Measurements from ENCODE around the gene DIPK1B. TPM values are rescaled to one million over a fixed set of nuclear protein-coding genes. Genes with fewer than 3 reads are reported as not detected.

DIPK1B gene
- polyA plus RNA-seq, 3 donors: 6.0 to 12.8 (median 8.7) TPM

DNA sequence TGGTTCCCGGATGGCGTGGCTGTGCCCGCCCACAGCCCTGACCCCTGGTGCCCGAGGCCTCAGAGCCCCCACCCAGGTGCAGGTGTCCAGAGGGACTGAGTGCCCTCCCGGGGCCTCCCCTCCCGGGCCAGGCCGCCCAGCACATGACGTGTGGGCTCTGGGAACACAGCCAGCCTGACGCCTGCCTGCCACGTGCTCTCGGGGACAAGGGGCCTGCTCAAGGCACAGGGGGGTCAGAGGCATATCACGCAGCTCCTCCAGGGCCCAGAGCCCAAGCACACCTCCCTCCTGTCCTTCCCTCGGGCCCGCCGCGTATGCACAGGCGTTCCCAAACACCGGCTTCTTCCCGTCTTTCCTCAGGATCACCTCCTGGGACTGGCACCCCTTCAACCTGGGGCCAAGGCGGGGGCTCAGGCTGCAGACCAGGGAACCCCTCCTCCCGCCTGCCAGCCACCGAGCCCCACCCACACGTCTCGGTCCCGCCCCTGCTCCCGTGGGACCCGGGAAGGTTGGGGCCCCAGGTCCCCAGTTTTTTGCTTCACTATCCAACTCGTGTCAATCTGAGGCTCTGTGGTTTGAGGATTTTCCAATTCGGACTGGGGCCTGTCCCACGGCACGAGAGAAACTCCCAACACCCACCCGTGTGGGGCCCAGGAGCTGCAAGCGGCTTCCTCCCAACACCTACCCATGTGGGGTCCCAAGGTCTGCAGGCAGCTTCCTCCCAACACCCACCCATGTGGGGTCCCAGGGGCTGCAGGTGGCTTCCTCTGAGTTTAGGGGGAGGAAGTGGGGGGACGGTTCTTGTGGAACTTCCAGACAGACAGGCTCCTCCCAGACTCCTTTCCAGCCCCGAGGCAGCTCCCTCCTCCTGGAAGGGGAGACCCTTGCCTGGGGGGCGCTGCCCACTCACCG lies 28.9 kb downstream of the DIPK1B start:
- no peak overlapping the region for H3K27ac ChIP-seq (ENCODE audit: low read depth, low read length)
- WGBS, 3 donors: 23 to 33% (median 23%) methylated on average over 31 to 37 of the region's 37 CpGs

DNA sequence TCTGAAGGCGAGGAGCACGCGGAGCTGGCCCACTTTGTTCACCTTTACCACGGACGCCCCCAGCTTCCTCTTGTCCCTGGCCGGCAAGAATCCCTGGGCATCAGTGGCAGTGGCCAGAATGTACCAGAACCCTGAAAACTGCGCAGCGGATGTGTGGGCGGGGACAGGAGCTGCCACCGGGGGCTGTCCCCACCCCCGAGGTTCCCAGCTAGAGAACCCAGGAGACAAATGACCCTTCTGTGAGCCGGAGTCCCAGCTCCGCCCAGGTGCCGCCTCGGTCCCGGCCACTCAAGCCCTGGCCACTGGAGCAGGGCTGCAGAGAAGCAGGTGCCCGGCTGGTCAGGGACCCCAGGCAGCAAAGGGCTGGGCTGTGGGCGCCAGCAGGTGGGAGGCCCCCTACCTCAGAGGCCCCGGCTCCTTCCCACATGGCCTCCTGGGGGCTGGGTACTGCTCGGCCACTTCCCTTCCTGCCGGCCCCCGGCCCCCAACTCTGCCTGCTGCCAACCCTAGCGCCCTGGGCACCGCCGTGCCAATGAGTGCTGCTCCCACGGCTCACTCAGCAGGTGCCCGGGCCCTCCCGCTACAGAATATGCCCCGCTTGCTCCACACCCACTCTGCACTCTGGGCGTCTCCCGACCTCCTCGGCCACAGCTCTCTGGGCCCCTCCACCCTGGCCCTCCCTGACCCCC lies 29.7 kb downstream of the DIPK1B start:
- WGBS, 3 donors: 15 to 19% (median 16%) methylated on average over 27 to 32 of the region's 32 CpGs
- H3K27ac ChIP-seq (ENCODE audit: low read depth, low read length): no peak overlapping the region

DNA sequence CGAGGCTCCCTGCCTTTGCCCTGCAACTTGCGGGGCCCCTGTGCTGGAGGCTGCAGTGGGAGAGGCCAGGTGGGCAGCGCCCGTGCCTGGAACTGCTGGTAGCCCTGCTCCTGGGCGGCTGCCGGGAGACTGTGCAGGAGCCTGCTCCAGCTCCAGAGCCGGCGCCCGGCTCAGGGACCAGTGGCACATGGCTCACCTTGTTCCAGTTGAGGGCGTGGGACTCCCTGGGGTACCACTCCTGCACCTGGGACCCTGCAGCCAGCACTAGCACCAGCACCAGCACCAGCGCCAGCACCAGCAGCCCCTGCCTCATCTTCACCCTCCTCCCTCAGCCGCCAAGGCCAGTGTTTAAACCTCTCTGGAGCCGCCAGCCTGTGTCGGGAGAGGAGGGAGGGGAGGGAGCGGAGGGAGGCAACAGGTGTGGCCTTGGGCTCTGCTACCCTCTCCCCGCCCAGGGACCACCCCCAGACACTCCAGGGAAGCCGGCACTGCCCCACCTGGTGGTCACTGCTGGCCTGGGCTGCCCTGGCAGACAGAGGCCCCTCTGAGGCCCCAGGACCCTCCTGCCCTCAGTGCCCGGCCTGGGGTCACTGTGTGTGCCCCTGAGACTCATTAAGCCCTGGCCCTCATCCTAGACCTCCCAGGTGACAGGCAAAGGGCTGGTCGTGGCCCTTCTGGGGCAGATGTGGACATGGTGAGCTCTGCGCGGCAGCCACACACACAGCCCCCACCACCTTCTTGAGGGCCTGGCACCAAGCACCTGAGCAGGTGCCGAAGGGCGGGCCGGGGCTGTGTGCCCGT lies 30.4 kb downstream of the DIPK1B start, which contains the start of gene LCN10:
Gene LCN10, minus strand, starts transcription at position 350 of the 801 bp plus-strand sequence. Its CDS starts 37 bp downstream, at position 313.
- WGBS, 3 donors: 22 to 63% (median 52%) methylated on average over 25 of the region's 25 CpGs
- H3K27ac ChIP-seq (ENCODE audit: low read depth, low read length): no peak within 1 kb of the TSS

DNA sequence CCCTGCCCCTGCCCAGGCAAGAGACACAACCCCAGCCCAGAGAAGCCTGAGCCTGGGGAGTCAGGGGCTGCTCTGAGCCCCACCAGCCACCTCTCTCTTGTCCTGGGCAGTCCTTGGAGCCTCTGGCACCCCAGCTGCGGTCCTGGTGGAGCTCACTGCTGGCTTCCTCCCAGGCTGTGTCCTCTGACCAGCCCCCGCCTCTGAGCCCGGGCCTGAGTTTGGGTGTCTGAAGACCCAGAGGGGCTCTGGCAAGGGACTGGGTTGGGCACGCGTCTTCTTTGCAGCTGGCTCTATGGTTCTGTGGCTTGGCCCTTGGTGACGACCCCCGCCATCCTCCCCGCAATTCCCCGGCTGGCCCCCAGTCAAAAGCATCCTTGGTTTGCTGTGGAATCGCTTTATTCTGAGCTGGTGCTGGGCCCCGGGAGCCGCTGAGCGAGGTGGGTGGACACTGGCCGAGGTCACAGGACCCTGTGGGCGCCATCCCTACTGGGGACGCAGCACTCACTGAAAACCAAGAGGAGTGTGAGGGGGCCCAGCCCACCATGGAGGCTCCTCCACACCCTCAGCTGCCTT lies 31.4 kb downstream of the DIPK1B start:
- 87 to 96% (median 87%) methylated on average over 16 of the region's 16 CpGs for WGBS, 3 donors
- no peak overlapping the region for H3K27ac ChIP-seq (ENCODE audit: low read depth, low read length)

DNA sequence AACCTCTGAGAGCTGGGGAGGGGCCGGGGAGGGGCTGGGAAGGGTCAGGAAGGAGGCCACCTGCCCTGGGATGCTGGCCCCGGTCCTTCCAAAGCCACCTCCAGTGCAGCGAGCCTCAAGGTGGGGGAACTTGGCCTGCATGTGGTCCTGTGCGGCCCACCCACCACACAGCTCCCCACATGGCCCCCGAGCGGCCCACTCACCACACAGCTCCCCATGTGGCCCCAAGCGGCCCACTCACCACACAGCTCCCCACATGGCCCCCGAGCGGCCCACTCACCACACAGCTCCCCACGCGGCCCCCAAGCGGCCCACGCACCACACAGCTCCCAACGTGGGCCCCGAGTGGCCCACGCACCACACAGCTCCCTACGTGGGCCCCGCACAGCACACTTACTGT lies 32.4 kb downstream of the DIPK1B start:
- WGBS, 3 donors: 85 to 93% (median 86%) methylated on average over 15 to 18 of the region's 18 CpGs

DNA sequence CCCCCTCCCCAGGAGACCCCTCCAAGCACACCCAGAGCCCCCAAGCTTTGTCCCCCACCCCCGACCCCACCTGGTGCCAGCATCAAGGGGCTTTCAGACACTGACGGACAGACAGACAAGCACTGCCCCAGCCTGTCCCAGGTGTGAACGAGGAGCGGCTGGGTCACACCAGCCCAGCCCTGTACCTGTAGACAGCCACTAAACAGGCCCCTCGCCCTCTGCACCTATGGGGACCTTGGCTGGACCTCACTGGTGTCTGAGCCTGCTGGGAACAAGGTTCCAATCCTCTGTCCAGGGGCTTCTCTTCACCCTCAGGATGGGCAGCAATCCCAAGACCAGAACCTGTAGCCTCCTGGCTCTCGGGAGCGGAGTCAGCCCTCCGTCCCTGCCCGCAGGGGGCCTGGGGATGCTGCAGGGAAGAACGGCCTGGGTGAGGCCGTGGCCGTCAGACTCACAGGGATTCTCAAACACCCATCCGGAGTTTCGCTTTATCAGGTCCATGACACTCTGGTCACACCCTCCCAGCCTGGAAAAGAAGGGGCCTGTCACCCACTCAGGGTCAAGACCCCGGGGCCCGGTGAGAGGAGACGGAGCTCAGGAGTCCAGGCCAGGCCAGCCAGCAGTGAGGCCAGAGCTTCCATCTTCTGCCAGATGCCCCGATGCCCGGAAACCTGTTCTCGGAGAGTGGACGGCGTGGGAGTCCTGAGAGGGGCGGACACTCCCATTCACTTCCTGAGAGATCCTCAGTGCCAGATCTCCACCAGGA lies 33.2 kb downstream of the DIPK1B start:
- WGBS, 3 donors: 72 to 87% (median 80%) methylated on average over 22 to 23 of the region's 23 CpGs
- no peak overlapping the region for H3K27ac ChIP-seq (ENCODE audit: low read depth, low read length)

More for the DNA sequence above, 32.4 kb downstream of the DIPK1B start:
- H3K27ac ChIP-seq (ENCODE audit: low read depth, low read length): no peak overlapping the region

DNA sequence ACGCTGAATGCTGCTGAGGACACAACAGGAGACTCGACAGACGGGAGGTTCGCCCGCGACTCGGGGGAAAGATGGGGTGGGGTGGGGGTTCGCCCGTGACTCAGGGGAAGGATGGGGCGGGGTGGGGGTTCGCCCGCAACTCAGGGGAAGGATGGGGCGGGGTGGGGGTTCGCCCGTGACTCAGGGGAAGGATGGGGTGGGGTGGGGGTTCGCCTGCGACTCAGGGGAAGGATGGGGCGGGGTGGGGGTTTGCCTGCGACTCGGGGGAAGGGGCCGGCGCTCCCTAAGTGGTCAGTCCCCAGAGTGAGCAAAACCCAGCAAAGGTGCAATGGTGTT lies 33.8 kb downstream of the DIPK1B start:
- 47 to 84% (median 52%) methylated on average over 16 to 22 of the region's 22 CpGs for WGBS, 3 donors
- no peak overlapping the region for H3K27ac ChIP-seq (ENCODE audit: low read depth, low read length)

DNA sequence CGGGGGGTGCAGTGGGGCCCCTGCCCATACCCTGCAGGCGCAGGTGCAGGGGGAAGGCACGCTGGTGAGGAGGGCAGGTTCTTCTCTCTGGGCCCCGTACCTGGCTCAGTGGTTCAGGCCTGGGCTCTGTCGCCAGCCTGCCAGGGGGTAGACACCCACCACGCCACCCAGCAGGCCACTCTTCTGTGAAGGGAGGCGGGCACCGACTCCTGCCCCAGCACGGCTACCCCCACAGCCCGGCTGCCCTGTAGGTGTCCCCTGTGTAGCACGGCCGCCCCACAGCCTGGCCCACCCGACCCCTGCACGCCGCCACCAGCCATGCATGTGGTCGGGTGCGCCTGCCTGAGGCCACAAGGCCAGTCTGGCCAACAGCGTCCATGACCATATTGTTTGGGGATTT lies 34.2 kb downstream of the DIPK1B start:
- 90 to 94% (median 93%) methylated on average over 18 of the region's 18 CpGs for WGBS, 3 donors
- H3K27ac ChIP-seq (ENCODE audit: low read depth, low read length): no peak overlapping the region

DNA sequence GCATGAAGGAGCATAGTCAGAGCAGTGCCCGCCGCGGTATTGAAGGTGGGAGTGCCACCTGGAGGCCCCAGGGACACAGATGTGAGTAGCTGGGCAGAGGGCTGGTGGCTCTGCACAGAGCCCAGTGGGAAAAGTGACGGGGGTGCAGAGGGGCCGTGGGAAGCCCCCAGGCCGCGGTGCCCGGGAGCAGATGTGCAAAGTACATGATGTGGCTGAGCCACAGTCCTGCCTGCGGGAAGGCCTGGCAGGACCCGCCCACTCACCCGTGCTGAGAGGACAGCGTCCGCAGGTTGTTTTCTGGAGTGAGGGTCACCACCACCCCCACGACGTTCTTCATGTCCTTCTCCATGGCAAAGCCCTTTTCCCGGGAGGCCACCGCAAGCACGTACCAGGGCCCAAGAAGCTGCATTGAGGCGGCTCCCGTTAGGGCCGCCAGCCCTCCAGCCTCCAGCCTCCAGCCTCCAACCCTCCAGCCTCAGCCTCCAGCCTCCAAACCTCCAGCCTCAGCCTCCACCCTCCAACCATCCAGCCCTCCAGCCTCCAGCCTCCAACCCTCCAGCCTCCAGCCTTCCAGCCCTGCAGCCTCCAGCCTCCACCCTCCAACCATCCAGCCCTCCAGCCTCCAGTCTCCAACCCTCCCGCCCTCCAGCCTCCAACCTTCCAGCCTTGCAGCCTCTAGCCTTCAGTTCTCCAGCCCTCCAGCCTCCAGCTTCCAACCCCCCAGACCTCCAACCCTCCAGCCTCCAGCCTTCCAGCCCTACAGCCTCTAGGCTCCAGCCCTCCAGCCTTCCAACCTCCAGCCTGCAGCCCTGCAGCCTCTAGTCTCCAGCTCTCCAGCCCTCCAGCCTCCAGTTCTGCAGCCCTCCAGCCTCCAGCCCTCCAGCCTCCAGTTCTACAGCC lies 35.0 kb downstream of the DIPK1B start:
- WGBS, 3 donors: 88 to 91% (median 91%) methylated on average over 19 to 22 of the region's 22 CpGs
- H3K27ac ChIP-seq (ENCODE audit: low read depth, low read length): no peak overlapping the region

DNA sequence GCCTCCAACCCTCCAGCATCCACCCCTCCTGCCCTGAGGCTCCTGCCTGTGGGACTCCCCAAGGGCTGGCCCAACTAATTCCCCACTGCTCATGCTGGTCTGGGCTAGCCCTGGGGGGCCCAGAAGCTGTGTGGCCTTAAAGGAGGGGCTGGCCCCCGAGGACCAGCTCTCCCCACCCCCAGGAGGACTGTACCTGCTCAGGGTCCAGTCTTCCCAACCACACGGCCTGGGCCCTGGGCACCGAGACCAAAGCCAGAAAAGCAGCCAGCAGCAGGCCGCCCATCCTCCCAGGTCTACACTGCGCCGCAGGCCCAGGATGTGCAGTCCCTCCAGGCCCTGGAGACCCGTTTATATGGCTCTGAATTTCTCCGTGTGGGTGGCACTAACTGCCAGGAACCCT lies 35.8 kb downstream of the DIPK1B start, which contains the start of gene LCN6:
Gene LCN6, minus strand, starts transcription at position 325 of the 400 bp plus-strand sequence. Its CDS starts 42 bp downstream, at position 283.
- no peak within 1 kb of the TSS for H3K27ac ChIP-seq (ENCODE audit: low read depth, low read length)
- 69 to 77% (median 74%) methylated on average over 8 of the region's 8 CpGs for WGBS, 3 donors

DNA sequence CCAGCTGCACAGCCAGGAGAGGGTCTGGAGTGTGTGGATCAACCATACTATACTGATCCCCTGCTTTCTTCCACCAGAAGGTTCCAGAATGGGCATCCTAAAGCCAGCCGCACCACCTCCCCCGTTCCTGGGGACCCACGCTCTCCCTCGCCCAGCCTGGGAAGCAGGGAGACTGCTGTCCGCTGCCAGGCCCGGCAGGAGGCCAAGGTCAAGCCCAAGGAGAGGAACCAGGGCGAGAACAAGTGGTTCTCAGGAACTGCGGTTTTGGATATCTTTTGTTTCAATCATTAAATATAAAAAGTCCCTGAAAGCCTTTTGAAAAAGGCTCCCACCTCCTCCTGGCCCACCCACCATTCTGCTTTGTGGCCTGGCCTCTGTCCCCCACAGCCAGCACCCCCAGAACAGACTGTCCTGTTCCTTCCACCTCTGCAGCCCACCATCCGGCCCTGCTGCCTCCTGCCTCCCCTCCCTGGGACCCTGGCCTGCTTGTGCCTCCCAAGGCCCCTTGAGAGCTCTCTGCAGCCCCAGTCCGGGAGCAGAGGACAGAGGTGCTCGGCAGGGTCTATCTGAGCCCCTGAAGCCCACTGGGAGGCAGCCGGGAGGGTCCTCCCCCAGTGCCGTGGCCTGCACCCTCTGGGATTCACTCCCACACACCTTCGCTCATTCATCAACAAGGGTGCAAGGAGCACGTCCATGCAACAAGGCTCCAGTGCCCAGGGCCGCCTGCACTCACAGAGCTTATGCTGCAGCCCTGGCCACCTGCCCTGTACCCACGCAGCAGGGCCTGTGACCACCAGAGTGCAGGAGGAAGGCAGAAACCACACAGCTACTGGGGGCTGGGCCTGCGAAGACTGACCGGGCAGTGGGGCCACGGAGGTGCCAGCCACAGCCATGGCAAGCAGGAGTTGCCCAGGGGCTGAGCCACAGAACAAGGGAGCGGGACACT lies 36.6 kb downstream of the DIPK1B start:
- H3K27ac ChIP-seq (ENCODE audit: low read depth, low read length): no peak overlapping the region
- 55 to 63% (median 63%) methylated on average over 21 of the region's 21 CpGs for WGBS, 3 donors

DNA sequence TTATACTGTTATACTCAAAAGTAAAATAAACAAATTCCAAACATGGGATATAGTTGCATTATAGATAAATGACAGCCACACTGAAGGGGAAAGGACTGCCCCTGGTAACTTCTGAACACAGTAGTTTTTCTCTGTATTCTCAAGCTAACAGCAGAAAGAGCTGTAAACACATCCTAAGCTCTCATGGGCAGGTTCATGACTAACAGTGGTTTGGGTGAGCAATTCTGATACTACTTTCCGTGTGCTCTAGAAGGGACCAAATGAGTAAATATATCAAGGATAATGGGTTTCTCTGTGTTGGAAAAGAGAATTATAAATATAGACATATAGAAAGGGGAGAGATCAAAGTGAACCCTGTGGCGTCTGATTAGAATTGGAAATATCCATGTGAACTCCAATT lies 38.2 kb downstream of the DIPK1B start:
- H3K27ac ChIP-seq (ENCODE audit: low read depth, low read length): no peak overlapping the region
- 53 to 68% (median 57%) methylated on average over 2 of the region's 2 CpGs for WGBS, 3 donors

DNA sequence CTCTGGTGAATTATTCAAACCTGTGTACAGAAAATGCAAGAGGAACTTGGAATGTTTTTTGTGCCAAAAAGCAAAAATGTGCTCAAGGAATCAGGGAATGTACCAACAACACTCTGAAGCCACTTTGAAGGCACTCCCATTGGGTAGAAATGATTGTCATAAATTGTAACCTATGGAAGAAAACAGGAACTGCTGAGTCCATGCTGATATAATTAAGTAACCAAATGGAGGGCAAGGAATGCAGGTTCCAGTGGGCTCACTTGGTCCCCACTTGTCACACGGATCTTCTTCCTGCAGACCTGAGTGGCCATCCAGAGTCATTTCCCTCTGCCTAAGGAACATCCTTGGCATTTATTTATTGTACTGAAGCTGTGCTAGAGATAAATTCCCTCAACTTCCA lies 38.9 kb downstream of the DIPK1B start:
- H3K27ac ChIP-seq (ENCODE audit: low read depth, low read length): no peak overlapping the region
- WGBS, 3 donors: 65 to 91% (median 89%) methylated on average over 1 of the region's 1 CpG

DNA sequence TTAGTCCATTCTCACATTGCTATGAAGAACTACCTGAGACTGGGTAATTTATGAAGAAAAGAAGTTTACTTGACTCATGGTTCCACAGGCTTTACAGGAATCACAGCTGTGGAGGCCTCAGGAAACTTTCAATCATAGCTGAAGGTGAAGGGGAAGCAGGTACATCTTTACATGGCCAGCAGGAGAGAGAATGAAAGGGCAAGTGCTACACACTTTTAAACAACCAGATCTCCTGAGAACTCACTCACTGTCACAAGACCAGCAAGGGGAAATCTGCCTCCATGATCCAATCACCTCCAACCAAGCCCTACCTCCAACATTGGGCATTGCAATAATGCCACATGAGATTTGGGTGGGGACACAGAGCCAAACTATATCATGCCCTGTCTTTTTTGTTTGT lies 39.4 kb downstream of the DIPK1B start:
- no peak overlapping the region for H3K27ac ChIP-seq (ENCODE audit: low read depth, low read length)

DNA sequence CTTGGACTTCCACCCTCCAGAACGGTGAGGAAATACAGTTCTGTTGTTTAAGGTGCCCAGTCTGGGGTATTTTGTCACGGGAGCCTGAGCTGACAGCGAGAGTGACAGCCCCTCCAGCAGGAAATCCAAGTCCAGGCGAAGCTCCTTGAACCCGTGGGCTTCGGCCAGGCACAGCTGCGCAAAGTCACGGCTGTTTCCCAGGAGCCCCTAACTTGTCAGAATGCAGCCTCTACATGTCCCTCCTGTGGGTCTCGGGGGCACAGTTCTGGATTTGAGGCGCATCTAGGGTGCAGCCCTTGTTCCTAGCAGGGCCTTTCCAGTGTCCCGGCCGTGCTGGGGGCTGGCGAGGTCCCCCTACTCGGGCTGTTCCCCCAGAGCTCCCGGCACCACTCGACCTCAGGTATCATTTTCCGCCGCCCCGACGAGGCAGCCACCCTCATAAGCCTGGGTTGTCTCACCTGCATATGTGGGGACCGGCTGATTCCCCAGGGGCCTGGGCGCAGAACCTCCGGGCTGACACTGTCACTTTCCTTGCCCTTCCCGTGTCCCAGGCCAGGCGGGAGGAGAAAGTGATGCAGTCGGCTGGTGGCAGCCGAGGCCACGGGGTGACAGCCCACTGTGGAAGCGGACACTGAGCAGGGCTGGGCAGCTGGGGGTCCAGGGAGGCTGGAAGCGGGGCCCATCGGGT lies 41.1 kb downstream of the DIPK1B start:
- WGBS, 3 donors: 86 to 89% (median 87%) methylated on average over 30 to 31 of the region's 31 CpGs
- H3K27ac ChIP-seq (ENCODE audit: low read depth, low read length): no peak overlapping the region

All from adipose tissue (tissue), 3 donors.